ENCODE measurements around the gene TSPAN32. TPM values are rescaled to one million over a fixed set of nuclear protein-coding genes. Genes with fewer than 3 reads are reported as not detected.
"Not testable (repeated sequence)": the region's sequence is repeated elsewhere in the genome, so short reads cannot be mapped to it uniquely, and the experiment has no call there.

TSPAN32 gene
- total RNA-seq, 2 experiments from 2014 or later: 77.6 to 98.9 TPM

DNA sequence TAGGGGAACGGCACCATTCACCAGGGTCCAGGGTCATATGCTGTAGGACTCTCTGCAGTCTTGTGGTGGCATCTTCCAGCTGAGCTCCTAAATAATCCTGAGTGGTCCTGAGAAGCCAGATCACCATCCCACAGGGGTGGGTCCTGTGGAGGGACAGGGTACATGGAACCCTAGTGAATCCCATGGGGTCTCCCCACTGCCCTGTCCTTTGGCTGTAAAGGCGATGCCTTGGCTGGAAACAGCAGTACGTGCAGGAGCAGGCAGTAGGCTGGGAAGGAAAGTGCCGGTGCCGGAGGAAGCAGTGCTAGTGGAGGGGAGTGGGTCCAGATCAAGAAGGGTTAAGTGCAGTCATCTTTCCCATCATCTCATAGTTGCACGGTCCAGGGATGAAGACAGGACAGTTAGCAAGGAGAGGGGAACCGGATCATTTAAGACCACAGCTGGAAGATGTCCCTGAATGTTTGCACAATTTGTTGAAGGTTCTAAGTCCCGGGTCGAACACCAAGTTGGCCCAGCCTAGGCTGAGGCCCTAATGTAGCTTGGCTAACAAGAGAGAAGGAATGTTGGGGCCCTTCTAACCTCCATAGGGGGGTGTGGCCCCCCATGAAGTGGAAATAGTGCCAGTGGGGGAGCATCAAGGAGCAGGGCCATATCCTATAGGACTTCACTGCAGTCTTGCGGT, 18.1 kb downstream of the TSPAN32 start:
- Mint-ChIP-seq H3K27me3 (peaks cover 27% of the 10 kb centered on the region), H3K4me3 (no peak overlapping the region), H3K36me3 (ENCODE audit: low read depth) (no peaks in the 10 kb centered on the region), H3K9me3 (no peaks in the 10 kb centered on the region), H3K27ac (no peak overlapping the region), H3K4me1 (no peaks in the 10 kb centered on the region)
- ChIA-PET CTCF (interaction anchor here (0.6 to 1.6 kb wide), 3 partner anchors 15 to 101 kb away, joined by 3 to 4 read pairs (median 4); no protein-coding TSS in a partner anchor), POLR2A (interaction anchor here (0.6 kb wide), 1 partner anchor 14 kb away, joined by 3 read pairs; no protein-coding TSS in a partner anchor)
- no peak for DNase-seq

DNA sequence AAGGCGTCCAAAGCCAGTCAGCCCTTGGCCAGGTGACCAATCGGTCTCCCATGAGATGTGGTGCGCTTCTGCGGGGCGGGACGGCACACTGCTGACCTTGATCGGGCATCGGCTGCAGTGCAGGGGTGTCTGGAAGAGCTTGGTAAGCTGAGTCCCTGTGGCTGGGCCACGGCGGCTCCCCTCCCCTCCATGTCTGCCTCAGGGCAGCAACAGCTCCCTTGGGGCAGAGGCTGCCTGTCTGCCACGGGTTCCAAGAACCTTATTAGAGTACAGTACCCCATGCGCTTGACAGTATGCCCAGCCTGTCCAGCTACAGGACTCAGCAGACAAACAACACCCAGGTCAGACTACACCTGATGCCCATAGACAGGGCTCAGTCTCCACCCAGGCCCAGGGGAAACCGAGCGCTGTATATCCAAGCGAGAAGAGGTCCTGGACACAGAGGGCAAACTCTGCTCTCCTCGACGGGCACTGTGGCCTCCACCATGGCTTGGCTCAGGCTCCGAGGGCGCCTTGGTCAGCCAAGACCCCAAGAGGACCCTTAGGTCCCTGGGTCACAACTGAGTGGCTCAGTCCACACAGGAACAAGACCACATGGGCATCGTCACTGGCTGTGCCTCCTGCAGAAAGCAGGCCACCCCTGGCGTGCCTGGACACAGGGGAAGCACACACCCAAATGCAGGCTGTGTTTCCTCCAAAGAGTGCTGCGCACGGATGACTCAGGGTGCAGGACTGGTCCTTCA, 18.9 kb downstream of the TSPAN32 start:
- no peaks in the 10 kb centered on the region for H3K9me3 Mint-ChIP-seq
- ChIA-PET POLR2A (interaction anchor here (0.5 to 0.6 kb wide), 2 partner anchors 15 to 16 kb away, joined by 3 to 5 read pairs; no protein-coding TSS in a partner anchor), CTCF (interaction anchor here (1.4 to 1.6 kb wide), 2 partner anchors 16 to 100 kb away, joined by 3 to 4 read pairs; no protein-coding TSS in a partner anchor)
- H3K4me3 Mint-ChIP-seq: no peak overlapping the region
- no peak for DNase-seq
- peaks cover 27% of the 10 kb centered on the region for H3K27me3 Mint-ChIP-seq
- H3K4me1 Mint-ChIP-seq: no peaks in the 10 kb centered on the region
- no peaks in the 10 kb centered on the region for H3K36me3 Mint-ChIP-seq (ENCODE audit: low read depth)
- H3K27ac Mint-ChIP-seq: no peak overlapping the region

DNA sequence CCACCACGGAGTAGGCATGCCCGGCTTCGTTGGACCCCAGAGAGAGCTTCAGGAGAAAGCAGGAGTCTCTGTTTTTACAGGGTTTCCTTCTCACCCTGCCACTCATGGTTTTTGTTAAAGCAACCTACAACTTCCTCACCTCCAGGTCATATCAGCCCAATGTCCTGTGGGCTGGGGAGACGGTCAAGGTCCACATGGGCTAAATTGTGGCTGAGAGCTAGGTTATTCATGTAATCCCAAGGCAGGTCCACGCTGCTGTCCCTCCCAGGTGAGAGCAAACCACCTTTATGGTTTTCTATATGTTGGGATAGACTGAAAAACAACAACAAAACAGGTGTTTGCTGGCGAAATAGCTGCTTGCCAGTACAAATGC, 19.5 kb downstream of the TSPAN32 start:
- Mint-ChIP-seq H3K4me1 (no peaks in the 10 kb centered on the region), H3K27me3 (peaks cover 27% of the 10 kb centered on the region), H3K27ac (no peak overlapping the region), H3K4me3 (no peak overlapping the region), H3K9me3 (no peaks in the 10 kb centered on the region), H3K36me3 (ENCODE audit: low read depth) (no peaks in the 10 kb centered on the region)
- ChIA-PET POLR2A (interaction anchor here (0.5 kb wide), 1 partner anchor 15 kb away, joined by 5 read pairs; no protein-coding TSS in a partner anchor), CTCF (no interaction called here)
- DNase-seq: no peak

GRCh38 chr11:2325123-2325522, 23.3 kb downstream of the TSPAN32 start:
- ChIA-PET CTCF (interaction anchor here (1.6 kb wide), 1 partner anchor 19 kb away, joined by 3 read pairs; no protein-coding TSS in a partner anchor), POLR2A (no interaction called here)
- no peak for DNase-seq
- no peaks in the 10 kb centered on the region for H3K36me3 Mint-ChIP-seq (ENCODE audit: low read depth)
- peaks cover 22% of the 10 kb centered on the region for H3K27me3 Mint-ChIP-seq
- H3K4me3 Mint-ChIP-seq: no peak overlapping the region
- H3K4me1 Mint-ChIP-seq: no peaks in the 10 kb centered on the region
- H3K9me3 Mint-ChIP-seq: peaks cover 2% of the 10 kb centered on the region
- H3K27ac Mint-ChIP-seq: no peak overlapping the region

DNA sequence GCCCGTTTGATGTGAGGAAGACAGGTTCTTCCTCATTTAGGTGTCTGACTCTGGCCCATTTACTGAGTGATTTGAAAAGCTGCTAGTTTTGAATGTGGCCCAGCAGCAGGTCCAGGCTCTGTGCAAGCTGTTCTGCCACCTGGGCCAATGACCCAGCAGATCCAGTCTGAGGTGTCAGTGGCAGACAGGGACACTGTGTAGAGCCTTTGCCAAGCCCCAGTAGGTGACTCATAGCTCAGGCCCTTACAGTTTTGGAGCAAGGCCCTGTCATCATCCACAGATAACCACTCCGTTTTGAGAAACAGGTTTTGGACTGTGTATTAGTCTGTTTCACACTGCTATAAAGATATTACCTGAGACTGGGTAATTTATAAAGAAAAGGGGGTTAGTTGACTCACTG, 23.9 kb downstream of the TSPAN32 start:
- Mint-ChIP-seq H3K4me3 (no peak overlapping the region), H3K9me3 (peaks cover 5% of the 10 kb centered on the region), H3K27me3 (peaks cover 22% of the 10 kb centered on the region), H3K4me1 (no peaks in the 10 kb centered on the region), H3K36me3 (ENCODE audit: low read depth) (no peaks in the 10 kb centered on the region), H3K27ac (no peak overlapping the region)
- no peak for DNase-seq
- ChIA-PET CTCF (interaction anchor here (1.6 kb wide), 1 partner anchor 20 kb away, joined by 3 read pairs; no protein-coding TSS in a partner anchor), POLR2A (no interaction called here)

DNA sequence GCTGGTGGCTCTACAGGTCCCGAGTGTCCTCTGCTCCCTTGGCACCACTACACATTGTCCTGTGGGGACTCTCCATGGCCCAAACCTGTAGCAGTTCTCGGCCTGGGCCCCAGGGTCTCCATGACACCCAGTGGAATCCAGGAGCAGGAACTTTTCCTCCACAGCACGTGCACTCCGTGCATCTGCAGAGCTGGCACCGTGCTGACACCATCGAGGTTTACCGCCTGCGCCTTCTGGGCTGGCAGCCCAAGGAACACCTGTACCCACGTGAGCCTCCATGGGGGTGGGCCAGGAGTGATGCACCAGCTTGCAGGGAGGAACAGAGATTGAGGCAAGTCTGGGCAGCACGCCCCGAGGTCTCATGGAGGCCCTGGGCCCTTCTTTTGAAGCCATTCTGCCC, 25.2 kb downstream of the TSPAN32 start:
- H3K4me3 Mint-ChIP-seq: no peak overlapping the region
- no peak for DNase-seq
- H3K27ac Mint-ChIP-seq: no peak overlapping the region
- CTCF ChIA-PET: no interaction called here
- POLR2A ChIA-PET: no interaction called here
- no peaks in the 10 kb centered on the region for H3K4me1 Mint-ChIP-seq
- peaks cover 14% of the 10 kb centered on the region for H3K27me3 Mint-ChIP-seq
- H3K36me3 Mint-ChIP-seq (ENCODE audit: low read depth): no peaks in the 10 kb centered on the region
- H3K9me3 Mint-ChIP-seq: peaks cover 11% of the 10 kb centered on the region

DNA sequence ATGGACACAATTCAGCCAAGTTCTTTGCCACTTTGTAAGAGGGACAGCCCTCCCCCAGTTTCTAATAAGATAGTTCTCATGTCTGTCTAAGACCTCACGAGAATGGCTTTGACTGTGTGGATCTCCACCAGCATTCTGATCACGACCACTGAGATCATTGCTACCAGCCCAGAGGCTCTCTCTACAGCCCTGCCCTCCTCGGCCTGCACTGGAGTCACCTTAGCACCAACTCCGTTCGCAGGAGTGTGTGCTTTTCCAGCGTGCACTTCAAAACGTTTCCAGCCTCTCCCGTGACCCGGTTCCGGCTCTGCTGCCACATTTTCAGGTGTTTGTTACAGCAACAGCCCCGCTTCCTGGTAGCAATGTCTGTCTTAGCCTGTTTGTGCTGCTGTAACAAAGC, 26.2 kb downstream of the TSPAN32 start:
- Mint-ChIP-seq H3K4me1 (no peaks in the 10 kb centered on the region), H3K27ac (no peak overlapping the region), H3K27me3 (peaks cover 6% of the 10 kb centered on the region), H3K9me3 (peaks cover 11% of the 10 kb centered on the region), H3K4me3 (no peak overlapping the region), H3K36me3 (ENCODE audit: low read depth) (no peaks in the 10 kb centered on the region)
- ChIA-PET CTCF (no interaction called here), POLR2A (no interaction called here)
- no peak for DNase-seq

DNA sequence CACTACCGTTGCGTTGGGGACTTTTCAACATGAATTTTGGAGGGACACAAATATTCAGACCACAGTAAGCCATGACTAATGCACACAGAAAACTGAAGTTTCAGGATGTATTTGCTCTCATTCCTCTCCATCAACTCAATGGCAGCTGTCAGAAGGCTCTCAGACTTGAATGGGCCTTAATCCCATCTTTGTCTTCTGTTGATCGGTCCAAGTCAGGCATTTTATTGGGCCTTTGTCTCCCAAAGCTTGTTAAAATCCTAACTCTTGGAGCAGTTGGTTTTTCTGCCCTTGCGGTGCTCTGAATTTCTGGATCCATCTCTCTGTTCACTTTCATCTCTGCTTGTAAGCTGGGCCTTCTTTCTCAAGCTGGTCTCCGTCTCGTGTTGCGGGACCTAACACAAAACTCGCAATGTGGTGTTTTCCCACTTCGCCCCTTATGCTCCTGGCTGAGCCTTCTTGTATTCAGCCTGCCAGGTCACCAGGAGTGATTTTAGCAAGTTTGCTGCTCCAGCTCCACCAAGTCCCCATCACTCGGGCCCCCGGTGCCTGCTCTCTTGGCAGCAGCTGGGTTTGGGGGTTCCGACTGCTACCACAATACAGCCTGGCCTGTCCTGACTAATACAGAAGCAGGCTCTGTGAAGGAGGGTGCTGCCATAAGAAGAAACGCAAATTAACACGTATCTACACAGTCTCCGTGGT, 27.0 kb downstream of the TSPAN32 start:
- Mint-ChIP-seq H3K4me3 (no peak overlapping the region), H3K36me3 (ENCODE audit: low read depth) (no peaks in the 10 kb centered on the region), H3K4me1 (no peaks in the 10 kb centered on the region), H3K9me3 (peaks cover 11% of the 10 kb centered on the region), H3K27ac (no peak overlapping the region), H3K27me3 (peaks cover 2% of the 10 kb centered on the region)
- DNase-seq: no peak
- POLR2A ChIA-PET: no interaction called here
- CTCF ChIA-PET: no interaction called here

DNA sequence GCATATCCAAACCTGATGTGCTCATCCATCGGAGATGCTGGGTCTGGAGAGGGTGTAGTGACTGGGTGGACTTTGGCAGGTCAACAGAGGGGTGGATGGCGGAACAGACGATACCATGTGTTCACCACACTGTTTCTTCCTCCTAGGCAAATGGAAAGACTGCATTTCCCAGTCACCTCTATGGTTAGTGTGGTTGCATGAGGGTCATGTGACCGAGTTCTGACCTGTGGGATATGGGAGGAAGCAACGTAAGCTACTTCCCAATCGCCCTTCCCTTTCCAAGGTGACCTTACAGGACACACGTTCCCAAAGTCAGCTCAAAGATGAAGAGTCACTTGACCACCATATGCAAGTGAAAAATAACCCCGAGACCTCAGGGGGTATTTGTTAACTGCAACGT, 27.7 kb downstream of the TSPAN32 start:
- Mint-ChIP-seq H3K27me3 (peaks cover under 1% of the 10 kb centered on the region), H3K36me3 (ENCODE audit: low read depth) (no peaks in the 10 kb centered on the region), H3K9me3 (peaks cover 11% of the 10 kb centered on the region), H3K27ac (no peak overlapping the region), H3K4me3 (no peak overlapping the region), H3K4me1 (no peaks in the 10 kb centered on the region)
- POLR2A ChIA-PET: no interaction called here
- CTCF ChIA-PET: no interaction called here
- no peak for DNase-seq

DNA sequence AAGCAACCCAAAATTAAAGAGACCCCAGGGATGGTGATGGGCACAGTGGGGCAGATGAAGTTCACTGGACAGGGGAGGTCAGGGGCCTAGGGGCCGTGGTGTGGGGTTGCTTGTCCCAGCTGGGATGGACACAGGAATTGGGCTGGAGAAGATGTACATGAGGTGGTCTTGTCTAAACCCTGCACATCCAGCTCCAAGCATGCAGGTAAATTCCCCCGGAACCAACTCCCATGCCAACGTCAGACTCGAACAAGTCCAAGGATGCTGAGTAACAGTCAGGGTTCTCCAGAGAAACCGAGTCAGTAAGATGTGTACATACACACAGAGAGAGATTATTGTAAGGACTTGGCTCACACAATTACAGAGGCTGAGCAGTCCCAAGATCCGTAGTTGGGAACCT, 28.9 kb downstream of the TSPAN32 start:
- Mint-ChIP-seq H3K9me3 (peaks cover 11% of the 10 kb centered on the region), H3K27me3 (no peaks in the 10 kb centered on the region), H3K4me3 (no peak overlapping the region), H3K27ac (no peak overlapping the region), H3K36me3 (ENCODE audit: low read depth) (no peaks in the 10 kb centered on the region), H3K4me1 (no peaks in the 10 kb centered on the region)
- no peak for DNase-seq
- ChIA-PET POLR2A (no interaction called here), CTCF (no interaction called here)

DNA sequence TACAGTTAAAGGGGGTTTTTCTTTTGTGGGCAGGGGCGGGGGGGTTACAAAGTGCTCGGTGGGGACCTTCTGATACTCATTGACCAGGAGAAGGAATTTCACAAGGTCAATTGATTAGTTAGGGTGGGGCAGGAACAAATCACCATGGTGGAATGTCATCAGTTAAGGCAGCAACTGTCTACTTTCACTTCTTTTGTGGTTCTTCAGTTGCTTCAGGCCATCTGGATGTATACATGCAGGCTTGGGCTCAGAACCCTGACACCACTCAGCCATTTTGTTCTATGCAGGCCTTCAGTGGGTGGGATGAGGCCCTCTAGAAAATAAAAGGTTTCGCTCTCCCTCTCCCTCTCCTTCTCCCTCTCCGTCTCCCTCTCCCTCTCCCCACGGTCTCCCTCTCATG, 29.6 kb downstream of the TSPAN32 start:
- no peaks in the 10 kb centered on the region for H3K27me3 Mint-ChIP-seq
- H3K27ac Mint-ChIP-seq: no peak overlapping the region
- ChIA-PET POLR2A (no interaction called here), CTCF (no interaction called here)
- H3K4me3 Mint-ChIP-seq: no peak overlapping the region
- no peaks in the 10 kb centered on the region for H3K36me3 Mint-ChIP-seq (ENCODE audit: low read depth)
- H3K9me3 Mint-ChIP-seq: peaks cover 11% of the 10 kb centered on the region
- H3K4me1 Mint-ChIP-seq: no peaks in the 10 kb centered on the region
- no peak for DNase-seq

- H3K4me1 Mint-ChIP-seq; CTCF ChIA-PET; H3K27me3 Mint-ChIP-seq; DNase-seq; H3K27ac Mint-ChIP-seq; POLR2A ChIA-PET; H3K4me3 Mint-ChIP-seq; H3K36me3 Mint-ChIP-seq (ENCODE audit: low read depth): not testable (repeated sequence)
- H3K9me3 Mint-ChIP-seq: peaks cover 11% of the 10 kb centered on the region
Measured at GRCh38 chr11:2332569-2332968, 30.8 kb downstream of the TSPAN32 start.

DNA sequence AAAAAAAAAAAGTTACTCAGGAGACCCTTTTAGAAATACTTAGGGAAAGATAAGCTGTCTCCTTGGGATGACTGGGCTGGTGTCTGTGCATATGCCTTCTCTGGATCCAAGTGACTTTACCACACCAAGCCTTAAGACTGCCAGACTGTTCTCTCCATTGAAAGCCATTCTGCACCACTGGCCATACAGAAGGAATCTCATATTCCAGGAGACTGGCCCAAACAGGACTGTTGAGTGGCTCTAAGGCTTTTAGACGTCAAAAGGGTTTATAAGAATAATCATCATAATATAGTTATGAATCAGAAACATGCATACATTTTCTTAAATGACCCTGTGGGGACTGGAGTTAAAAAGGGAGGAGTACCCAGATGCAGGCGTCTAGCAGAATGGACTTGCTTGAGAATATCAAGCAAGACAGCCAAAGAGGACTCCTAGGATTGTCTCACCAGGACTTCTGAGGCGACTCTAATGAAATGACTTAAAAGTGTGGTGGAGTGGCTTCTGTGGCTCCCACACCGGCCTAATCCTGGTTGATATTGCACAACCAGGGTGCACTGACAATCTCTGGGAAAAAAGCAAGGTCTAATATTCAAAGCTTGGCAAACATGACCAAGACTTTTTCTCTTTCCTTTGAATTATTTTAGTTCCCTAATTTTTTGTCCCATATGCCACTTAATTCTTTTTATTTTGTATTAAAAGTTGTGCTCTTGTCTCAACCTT, 31.8 kb downstream of the TSPAN32 start:
- POLR2A ChIA-PET; H3K36me3 Mint-ChIP-seq (ENCODE audit: low read depth); H3K27ac Mint-ChIP-seq; H3K27me3 Mint-ChIP-seq; H3K4me1 Mint-ChIP-seq; CTCF ChIA-PET; H3K4me3 Mint-ChIP-seq; DNase-seq: not testable (repeated sequence)
- peaks cover 11% of the 10 kb centered on the region for H3K9me3 Mint-ChIP-seq

Measured in activated CD4-positive, alpha-beta T cell treated with anti-CD3 and anti-CD28 coated beads, Interleukin-2, amount 10 ng/mL, durations not matched to agents 7 days and 5 days (primary cell).